CD4-positive, alpha-beta T cell treated with Interleukin-15 for 4 hours (primary cell): Measurements from ENCODE around the gene FOSL1.

Experiments
- DNase-seq: peaks from one replicate; pipeline ENCODE4 v3.0.0-alpha.2; 2020; ENCODE audit warnings: low spot score

FOSL1 gene

GRCh38 chr11:65863889-65864705 lies 36.1 kb downstream of the FOSL1 start:
- DNase-seq, result no peak

DNA sequence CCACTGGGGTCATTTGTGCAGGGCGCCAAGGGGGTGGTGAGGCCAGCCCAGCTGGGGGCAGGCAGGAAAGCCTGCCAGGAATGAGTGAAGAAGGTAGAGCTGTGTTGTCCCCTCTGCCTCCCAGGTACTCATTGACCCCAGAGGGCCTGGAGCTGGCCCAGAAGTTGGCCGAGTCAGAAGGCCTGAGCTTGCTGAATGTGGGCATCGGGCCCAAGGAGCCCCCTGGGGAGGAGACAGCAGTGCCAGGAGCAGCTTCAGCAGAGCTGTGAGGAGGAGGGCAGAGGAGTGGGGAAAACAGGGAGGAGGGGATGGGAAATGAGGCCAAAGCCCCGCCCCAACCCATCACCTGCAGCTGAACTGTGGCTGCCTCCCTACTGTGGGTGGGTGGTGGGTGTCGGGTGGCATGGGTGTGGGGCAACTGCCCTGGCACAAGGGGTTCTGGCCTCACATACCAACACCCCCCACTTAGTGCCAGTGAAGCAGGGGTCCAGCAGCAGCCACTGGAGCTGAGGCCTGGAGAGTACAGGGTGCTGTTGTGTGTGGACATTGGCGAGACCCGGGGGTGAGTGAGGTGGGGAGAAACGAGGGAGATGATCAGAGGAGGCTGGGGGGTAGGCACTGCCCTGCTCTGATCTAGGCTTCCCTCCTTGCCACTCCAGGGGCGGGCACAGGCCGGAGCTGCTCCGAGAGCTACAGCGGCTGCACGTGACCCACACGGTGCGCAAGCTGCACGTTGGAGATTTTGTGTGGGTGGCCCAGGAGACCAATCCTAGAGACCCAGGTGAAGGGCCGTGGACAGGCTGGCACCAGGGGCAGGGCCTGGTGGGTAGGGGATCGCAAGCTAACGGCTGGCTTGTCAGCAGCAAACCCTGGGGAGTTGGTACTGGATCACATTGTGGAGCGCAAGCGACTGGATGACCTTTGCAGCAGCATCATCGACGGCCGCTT lies 37.0 kb downstream of the FOSL1 start:
- DNase-seq, result no peak

GRCh38 chr11:65862191-65862735 lies 37.9 kb downstream of the FOSL1 start:
- no peak for DNase-seq

DNA sequence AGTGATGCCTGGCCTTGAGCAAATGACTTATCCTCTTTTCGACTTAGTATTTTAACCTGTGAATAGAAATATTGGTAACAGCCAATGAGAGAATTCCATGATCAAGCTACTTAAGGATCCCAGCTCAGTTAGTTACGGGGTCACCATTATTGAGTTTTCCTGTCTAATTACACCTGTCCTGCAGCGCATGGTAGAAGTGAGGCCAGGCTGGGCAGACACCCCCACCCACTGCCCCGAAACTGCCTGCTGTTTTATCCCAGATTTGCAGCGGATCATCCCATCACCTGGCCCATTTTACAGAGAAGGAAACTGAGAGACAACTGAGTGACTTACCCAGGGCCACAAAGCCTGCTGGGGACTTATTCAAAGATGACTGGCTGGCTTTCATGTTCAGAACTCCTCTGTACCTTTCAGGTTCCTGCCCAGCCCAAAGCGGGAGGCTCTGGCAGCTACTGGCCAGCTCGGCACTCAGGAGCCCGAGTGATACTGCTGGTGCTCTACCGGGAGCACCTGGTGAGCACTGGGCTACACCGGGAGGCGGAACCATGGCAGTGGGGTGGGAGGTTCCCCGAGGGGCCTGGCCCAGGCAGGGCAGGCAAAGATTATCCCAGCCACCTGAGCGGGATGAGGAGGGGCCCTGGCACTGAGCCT lies 38.5 kb downstream of the FOSL1 start:
- DNase-seq, result no peak

DNA sequence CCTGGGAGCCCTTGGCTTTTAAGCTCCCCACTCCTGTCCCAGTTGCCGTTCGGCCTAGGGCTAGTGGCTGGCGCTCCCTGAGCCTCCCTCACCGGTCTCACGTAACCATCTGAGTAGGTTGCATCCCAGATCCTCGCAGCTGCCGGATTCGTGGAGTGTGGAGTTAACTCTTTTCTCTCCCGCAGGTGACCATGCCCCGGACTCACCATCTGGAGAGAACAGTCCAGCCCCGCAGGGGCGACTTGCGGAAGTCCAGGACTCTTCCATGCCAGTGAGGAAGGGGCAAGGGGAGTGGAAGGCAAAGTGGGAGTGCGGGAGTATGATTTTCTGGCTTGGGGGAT lies 39.1 kb downstream of the FOSL1 start:
- DNase-seq, result no peak

DNA sequence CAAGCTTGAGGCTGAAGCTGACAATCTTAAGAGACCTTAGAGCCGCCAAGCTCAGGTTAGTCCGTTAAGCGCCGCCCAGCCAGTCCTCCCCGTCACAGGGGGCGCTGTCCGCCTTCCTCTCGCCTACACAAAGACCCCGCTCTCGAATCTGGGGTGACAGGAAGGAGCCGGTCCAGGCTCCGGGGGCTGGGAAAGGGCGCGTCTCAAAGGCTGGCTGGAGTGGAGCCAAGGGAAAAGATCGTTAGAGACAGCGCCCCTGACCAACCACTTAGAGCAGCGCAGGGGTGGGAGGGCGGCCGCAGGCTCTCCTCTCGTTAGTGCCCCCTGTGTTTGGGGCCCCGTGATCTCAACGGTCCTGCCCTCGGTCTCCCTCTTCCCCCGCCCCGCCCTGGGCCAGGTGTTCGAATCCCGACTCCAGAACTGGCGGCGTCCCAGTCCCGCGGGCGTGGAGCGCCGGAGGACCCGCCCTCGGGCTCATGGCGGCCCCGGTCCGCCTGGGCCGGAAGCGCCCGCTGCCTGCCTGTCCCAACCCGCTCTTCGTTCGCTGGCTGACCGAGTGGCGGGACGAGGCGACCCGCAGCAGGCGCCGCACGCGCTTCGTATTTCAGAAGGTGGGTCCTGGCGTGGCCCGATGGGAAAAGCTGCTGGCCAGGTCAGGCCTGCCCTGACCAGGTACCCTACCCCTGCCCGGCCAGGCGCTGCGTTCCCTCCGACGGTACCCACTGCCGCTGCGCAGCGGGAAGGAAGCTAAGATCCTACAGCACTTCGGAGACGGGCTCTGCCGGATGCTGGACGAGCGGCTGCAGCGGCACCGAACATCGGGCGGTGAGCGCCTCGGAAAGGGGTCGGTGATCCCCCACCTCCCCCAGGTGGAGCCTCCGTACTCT lies 39.7 kb downstream of the FOSL1 start, which contains the start of gene MUS81:
Gene MUS81 (plus strand): TSS at position 156 of the 887 bp plus-strand sequence. CDS start 321 bp downstream, at position 477.
- DNase-seq, result peak; percentile 97

GRCh38 chr11:65859812-65860277 lies 40.3 kb downstream of the FOSL1 start:
- no peak for DNase-seq

GRCh38 chr11:65859095-65859811 lies 40.9 kb downstream of the FOSL1 start:
- peak; percentile 97 for DNase-seq

DNA sequence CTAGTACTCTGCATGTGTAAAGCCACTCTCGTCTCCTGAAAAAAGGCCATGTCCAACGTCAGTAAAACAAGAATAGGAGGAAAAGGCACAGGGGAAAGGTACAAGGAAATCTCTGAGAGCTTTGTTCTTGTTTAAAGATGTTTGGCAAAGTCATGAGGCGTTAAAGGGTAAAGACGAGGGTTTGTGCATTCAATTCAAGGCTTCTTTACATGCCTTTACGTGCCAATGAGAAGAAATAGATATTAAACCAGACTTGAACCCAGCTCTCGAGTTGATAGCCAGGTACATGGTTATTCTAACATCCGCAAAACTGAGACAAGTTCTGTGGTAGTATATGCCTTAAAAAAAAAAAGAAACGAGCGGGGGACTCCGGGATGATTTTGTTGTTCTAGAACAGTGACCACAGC lies 41.5 kb downstream of the FOSL1 start:
- DNase-seq, result no peak

GRCh38 chr11:65857853-65858680 lies 42.1 kb downstream of the FOSL1 start, which contains the start of gene CFL1:
Gene CFL1, minus strand, starts transcription at chr11:65858180. Its CDS starts 81 bp downstream, at chr11:65858099.
- peak; percentile 97 for DNase-seq

- peak; percentile 60 for DNase-seq
Observed at GRCh38 chr11:65857500-65857852, 42.7 kb downstream of the FOSL1 start.

DNA sequence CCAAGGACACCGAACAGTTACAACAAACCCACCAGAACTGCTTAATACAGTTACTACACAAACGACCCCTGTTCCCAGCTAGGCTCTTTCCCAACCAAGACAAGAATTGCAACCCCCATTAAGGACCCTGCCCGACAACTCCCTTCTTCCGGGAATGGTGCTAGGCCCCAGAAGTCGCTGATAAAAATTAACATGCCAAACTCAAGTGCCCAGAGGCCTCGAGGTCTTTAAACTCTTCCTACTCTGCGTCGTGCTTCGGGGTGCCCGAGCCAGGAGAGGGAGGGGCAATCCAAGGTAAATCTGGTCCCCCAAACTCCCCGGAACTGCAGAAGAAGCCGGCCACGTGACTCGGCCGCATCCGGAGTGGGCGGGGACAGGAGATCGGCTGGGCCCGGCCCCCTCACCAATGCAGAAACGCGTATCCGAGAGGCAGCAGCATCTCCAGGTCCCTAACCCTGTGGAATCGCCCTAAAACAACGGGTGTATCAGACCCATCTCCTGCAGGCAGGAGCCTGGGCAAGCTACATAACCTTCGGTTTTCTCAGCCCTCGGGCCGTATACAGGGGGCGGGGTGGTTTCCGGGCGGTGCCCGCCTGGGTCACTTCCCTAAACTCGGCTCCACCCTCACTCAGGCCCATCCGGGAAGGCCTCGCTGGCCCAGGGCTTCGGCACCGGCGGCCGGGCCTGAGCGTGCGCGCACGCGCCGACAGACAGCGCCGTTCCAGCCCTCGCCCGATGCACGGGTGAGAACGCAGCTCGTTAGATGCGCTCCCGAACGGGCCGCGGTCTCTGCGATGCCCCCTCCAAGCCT lies 43.3 kb downstream of the FOSL1 start:
- peak; percentile 82 for DNase-seq

GRCh38 chr11:65855927-65856363 lies 44.2 kb downstream of the FOSL1 start:
- DNase-seq, result no peak

DNA sequence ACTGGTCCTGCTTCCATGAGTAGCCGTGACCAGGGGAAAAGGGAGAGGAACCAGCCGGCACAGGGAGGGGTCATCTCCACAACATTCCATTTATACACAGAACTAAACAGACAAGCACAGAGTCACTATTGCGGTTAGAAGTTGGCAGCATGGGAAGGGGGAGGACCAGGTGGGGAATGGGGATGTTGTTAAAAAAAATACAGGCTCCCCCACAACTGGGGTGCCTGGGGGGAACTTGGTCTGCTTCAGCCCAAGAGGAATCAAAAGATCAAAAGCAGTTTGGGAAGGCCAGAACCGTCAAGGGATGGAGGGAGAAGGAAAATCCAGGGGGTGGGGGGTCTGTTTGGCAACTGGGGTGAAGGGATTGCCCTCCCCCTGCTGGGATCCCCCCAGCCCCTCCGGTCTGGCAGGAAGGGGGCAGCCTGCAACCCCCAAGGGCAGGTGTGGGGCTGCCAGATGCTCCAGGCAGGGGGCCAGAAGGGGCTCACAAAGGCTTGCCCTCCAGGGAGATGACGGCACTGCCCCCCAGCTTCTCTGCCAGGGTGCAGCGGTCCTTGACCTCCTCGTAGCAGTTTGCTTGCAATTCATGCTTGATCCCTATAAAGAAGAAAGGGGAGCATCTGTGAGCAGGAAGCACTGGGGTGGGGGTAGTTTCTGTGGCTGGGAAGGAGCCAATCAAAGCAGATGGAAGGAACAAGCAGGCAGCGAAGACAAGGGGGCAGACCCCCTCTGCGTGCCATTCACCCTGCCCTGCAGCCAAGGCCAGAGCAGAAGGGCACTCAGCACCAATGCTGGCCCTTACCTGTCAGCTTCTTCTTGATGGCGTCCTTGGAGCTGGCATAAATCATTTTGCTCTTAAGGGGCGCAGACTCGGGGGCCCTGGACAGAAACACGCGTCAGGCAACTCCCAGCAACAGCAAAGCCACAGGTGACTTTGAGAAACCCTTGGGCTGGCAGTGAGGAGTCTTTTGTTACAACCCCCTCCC lies 45.0 kb downstream of the FOSL1 start:
- DNase-seq, result no peak

- DNase-seq, result no peak
Observed at GRCh38 chr11:65854161-65854592, 46.0 kb downstream of the FOSL1 start.

DNA sequence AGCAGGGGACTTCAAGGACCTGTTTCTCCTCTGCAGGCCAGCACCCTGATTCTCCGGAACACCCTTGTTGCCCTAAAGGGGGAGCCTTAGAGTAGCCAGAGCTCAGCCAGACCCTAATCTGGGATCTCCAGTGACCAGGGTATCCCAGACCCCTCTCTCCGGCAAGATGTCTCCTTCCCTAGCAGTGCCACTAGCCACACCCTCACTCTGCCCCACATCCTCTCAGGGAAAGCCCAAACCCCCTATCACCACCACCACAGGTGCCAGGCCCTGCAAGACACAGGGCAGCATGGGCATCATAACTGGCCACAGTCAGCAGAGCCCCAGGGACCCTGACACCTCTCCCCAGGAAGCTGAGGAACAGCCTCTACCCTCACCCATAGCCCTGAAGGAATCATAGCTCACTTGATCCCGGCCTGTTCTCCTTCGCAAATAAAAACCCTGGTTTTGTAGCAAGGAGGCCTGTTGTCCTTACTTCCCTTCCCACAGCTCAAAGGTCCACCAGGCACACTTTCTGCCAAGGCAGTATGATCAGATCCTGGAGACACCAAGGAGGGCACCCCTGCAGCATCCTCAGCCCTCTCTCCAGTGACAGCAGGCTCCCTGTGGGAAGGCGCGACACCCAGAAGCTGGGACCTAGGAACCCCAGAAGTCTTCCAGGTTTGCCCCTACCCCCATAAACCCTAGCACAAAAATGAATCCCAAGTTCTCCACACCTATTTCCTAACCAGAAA lies 46.8 kb downstream of the FOSL1 start:
- no peak for DNase-seq
